HepG2 (cell line): ENCODE data around the gene SYTL3.

Experiments
- HMG20B ChIP-seq: conservative IDR thresholded peaks from 2 replicates; pipeline ENCODE4 v1.6.1; 2016; ENCODE audit warnings: missing genetic modification reagents, missing compliant biosample characterization
- KDM5A ChIP-seq: fragments of 200-600 bp; sonication (generic); IDR thresholded peaks from 2 replicates; pipeline ENCODE4 v1.7.0; 2018; ENCODE audit warnings: antibody characterized with exemption, mild to moderate bottlenecking, low read length, borderline replicate concordance
- PTBP1 ChIP-seq: fragments of 200-400 bp; formaldehyde crosslinking; IDR thresholded peaks from 2 replicates; pipeline ENCODE4 v1.6.1; 2018; ENCODE audit warnings: low read length, low read depth; ENCODE audit not compliant: poor library complexity, severe bottlenecking
- RERE ChIP-seq: IDR thresholded peaks from 2 replicates; pipeline ENCODE4 v1.6.1; 2016; ENCODE audit warnings: low read depth, missing genetic modification reagents, missing compliant biosample characterization
- SOX6 ChIP-seq, 2 experiments: fragments of 450-650 bp in 1 of 2; sonication (generic) in 1 of 2; formaldehyde crosslinking in 1 of 2; IDR thresholded peaks; 2 replicates each; pipeline versions ENCODE4 v1.4.0 to v1.6.1; 2017 to 2020; ENCODE audit warnings: antibody characterized with exemption in 1 of 2, mild to moderate bottlenecking in 1 of 2, missing genetic modification reagents in 1 of 2
- SSRP1 ChIP-seq: IDR thresholded peaks from 2 replicates; pipeline ENCODE4 v1.6.1; 2016; ENCODE audit warnings: control low read depth
- ZNF101 ChIP-seq: sonication (generic); formaldehyde crosslinking; IDR thresholded peaks from 2 replicates; pipeline ENCODE4 v1.4.0; 2020; ENCODE audit warnings: mild to moderate bottlenecking, low read depth, missing genetic modification reagents, borderline replicate concordance
- ZNF337 ChIP-seq: sonication (generic); formaldehyde crosslinking; IDR thresholded peaks from 2 replicates; pipeline ENCODE4 v1.5.1; 2020; ENCODE audit warnings: missing genetic modification reagents, low read depth, mild to moderate bottlenecking, borderline replicate concordance
- ZZZ3 ChIP-seq: sonication (generic); formaldehyde crosslinking; IDR thresholded peaks from 2 replicates; pipeline ENCODE4 v1.4.0; 2020; ENCODE audit warnings: missing genetic modification reagents, mild to moderate bottlenecking, borderline replicate concordance

GRCh38 chr6:158698931-158699330 lies 49.1 kb downstream of the SYTL3 start:
- TF ChIP-seq PTBP1 (no peak), ZNF101 (CRISPR knock-in tag) (no peak), RERE (no peak), KDM5A (no peak), SSRP1 (CRISPR knock-in tag) (no peak), SOX6 (IDR thresholded peaks at IDR 0.05) (no peak), SOX6 (CRISPR knock-in tag; IDR thresholded peaks at IDR 0.05) (no peak), ZNF337 (CRISPR knock-in tag) (no peak), ZZZ3 (CRISPR knock-in tag) (no peak), HMG20B (CRISPR knock-in tag) (no peak)
